K562 (cell line): ENCODE data around the gene GFRA1. TPM values are rescaled to one million over a fixed set of nuclear protein-coding genes. Genes with fewer than 3 reads are reported as not detected.

ENCODE experiments used
- ATAC-seq: fragments of 200-7000 bp; cut with Tn5 transposase; 3 replicates; pipeline ENCODE4 v1.9.1; 2020; ENCODE audit warnings: moderate library complexity
- BruUV-seq: library from RNA; stranded (reverse); fragments of 400-500 nt; replicated peaks from 2 replicates; lab custom pipeline; 2021; lab: Mats Ljungman, UMichigan
- CTCF ChIA-PET: fragments of 300-600 bp; formaldehyde crosslinking; extraction: SDS; loops from one replicate; lab custom pipeline; 2021; ENCODE audit warnings: low intra/inter-chr PET ratio; lab: Yijun Ruan, JAX
- POLR2A ChIA-PET: fragments of 300-600, 350-650 bp; sonication (Branson Sonifier 250); formaldehyde crosslinking; extraction: SDS; loops from one replicate; lab custom pipeline; 2021; ENCODE audit warnings: antibody characterized with exemption, inconsistent platforms; lab: Yijun Ruan, JAX
- DNase-seq, 4 experiments: peaks; one replicate each; pipeline versions ENCODE4 v3.0.0 to v3.0.0-alpha.2; 2011 to 2018; ENCODE audit warnings: low spot score in 3 of 4, mixed read lengths in 3 of 4; ENCODE audit errors: extremely low read depth in 1 of 4
- FAIRE-seq: peaks from 2 replicates; lab custom pipeline; 2011; peaks lifted over from hg19 to GRCh38; lab: Jason Lieb, UNC
- H2AFZ ChIP-seq: 2 replicates; pipeline ENCODE4 v1.6.0; 2011; ENCODE audit warnings: low read depth, low read length, control low read depth, inconsistent platforms
- H3K27ac ChIP-seq: fragments of 200-600 bp; 3 replicates; pipeline ENCODE4 v1.8.0; 2011; ENCODE audit warnings: low read depth, mild to moderate bottlenecking, control low read depth, inconsistent platforms, low read length, moderate library complexity, mixed read lengths; ENCODE audit errors: extremely low read depth
- H3K27me3 ChIP-seq, 2 experiments: fragments of 300-600 bp in 1 of 2; 2 replicates in 1 of 2; 3 replicates in 1 of 2; pipeline versions ENCODE4 v1.6.0 to v1.8.0; 2011; ENCODE audit warnings: inconsistent platforms in 2 of 2, low read length in 2 of 2, mild to moderate bottlenecking in 1 of 2, mixed read lengths in 1 of 2, moderate library complexity in 1 of 2; ENCODE audit not compliant: control insufficient read depth in 2 of 2, insufficient read depth in 2 of 2
- H3K36me3 ChIP-seq: fragments of 300-600 bp; 3 replicates; pipeline ENCODE4 v1.8.0; 2011; ENCODE audit warnings: mild to moderate bottlenecking, low read length, inconsistent platforms; ENCODE audit not compliant: control insufficient read depth, insufficient read depth
- H3K4me1 ChIP-seq, 2 experiments: fragments of 200-600 bp in 1 of 2; replicated peaks in 1 of 2; 2 replicates in 1 of 2; 3 replicates in 1 of 2; pipeline versions ENCODE4 v1.5.1 to v1.8.0; 2011; ENCODE audit warnings: inconsistent platforms in 2 of 2, low read length in 2 of 2, mild to moderate bottlenecking in 1 of 2, mixed read lengths in 1 of 2, moderate library complexity in 1 of 2; ENCODE audit not compliant: control insufficient read depth in 2 of 2, insufficient read depth in 2 of 2
- H3K4me2 ChIP-seq: 2 replicates; pipeline ENCODE4 v1.6.1; 2011; ENCODE audit warnings: low read length, control low read depth, inconsistent platforms, mixed read lengths; ENCODE audit not compliant: insufficient read depth
- H3K4me3 ChIP-seq: fragments of 200-600 bp; sonication (generic), shearing (Covaris generic); 2 replicates; pipeline ENCODE4 v1.5.1; 2016; ENCODE audit warnings: control low read depth, inconsistent platforms
- H3K79me2 ChIP-seq: fragments of 200-600 bp; 3 replicates; pipeline ENCODE4 v1.8.0; 2011; ENCODE audit warnings: low read length, inconsistent platforms; ENCODE audit not compliant: control insufficient read depth, insufficient read depth
- H3K9ac ChIP-seq, 2 experiments: 2 replicates each; pipeline versions ENCODE4 v1.6.0 to v1.6.1; 2011; ENCODE audit warnings: low read depth in 2 of 2, low read length in 2 of 2, control low read depth in 1 of 2, inconsistent platforms in 1 of 2, mild to moderate bottlenecking in 1 of 2, mixed read lengths in 1 of 2; ENCODE audit not compliant: insufficient read depth in 1 of 2
- H3K9me1 ChIP-seq: one replicate; pipeline ENCODE4 v1.6.0; 2011; ENCODE audit warnings: inconsistent platforms, mild to moderate bottlenecking, low read length, moderate library complexity; ENCODE audit not compliant: control insufficient read depth, insufficient read depth
- H3K9me3 ChIP-seq: replicated peaks from 2 replicates; pipeline ENCODE4 v1.5.1; 2011; ENCODE audit warnings: low read depth, low read length, inconsistent platforms; ENCODE audit not compliant: control insufficient read depth, insufficient read depth
- H4K20me1 ChIP-seq: replicated peaks from 2 replicates; pipeline ENCODE4 v1.6.1; 2011; ENCODE audit warnings: low read length, inconsistent platforms, mixed read lengths; ENCODE audit not compliant: control insufficient read depth, insufficient read depth
- CC2D1A ChIP-seq: fragments of 450-650 bp; IDR thresholded peaks from 2 replicates; pipeline ENCODE4 v1.6.1; 2017; ENCODE audit warnings: mild to moderate bottlenecking
- CHD1 ChIP-seq: fragments of 200-600 bp; sonication (generic); IDR thresholded peaks from one replicate; pipeline ENCODE4 v1.6.1; 2012; ENCODE audit warnings: mild to moderate bottlenecking, moderate library complexity, low read length, inconsistent platforms
- GTF2A2 ChIP-seq: IDR thresholded peaks from 2 replicates; pipeline ENCODE4 v1.6.1; 2016; ENCODE audit warnings: mild to moderate bottlenecking, missing genetic modification characterization, missing compliant biosample characterization
- MCM7 ChIP-seq, 2 experiments: fragments of 450-650 bp; IDR thresholded peaks; 2 replicates each; pipeline ENCODE4 v1.6.1; 2016 to 2018
- SIN3B ChIP-seq: fragments of 450-650 bp; IDR thresholded peaks from 2 replicates; pipeline ENCODE4 v1.6.1; 2017; ENCODE audit warnings: low read depth, mild to moderate bottlenecking, moderate library complexity
- SMARCA5 ChIP-seq: fragments of 450-650 bp; IDR thresholded peaks from 2 replicates; pipeline ENCODE4 v1.6.1; 2016
- TAF1 ChIP-seq: IDR thresholded peaks from 2 replicates; pipeline ENCODE4 v1.6.1; 2011; ENCODE audit warnings: mild to moderate bottlenecking, low read length, moderate library complexity; ENCODE audit not compliant: insufficient read depth, control insufficient read depth, severe bottlenecking; ENCODE audit errors: extremely low read depth
- TAF9B ChIP-seq: fragments of 450-650 bp; IDR thresholded peaks from 2 replicates; pipeline ENCODE4 v1.6.1; 2018; ENCODE audit warnings: mild to moderate bottlenecking; ENCODE audit not compliant: partially characterized antibody
- ZC3H4 ChIP-seq: sonication (generic); formaldehyde crosslinking; IDR thresholded peaks from 2 replicates; pipeline ENCODE4 v1.9.0; 2021; ENCODE audit warnings: missing genetic modification reagents, borderline replicate concordance
- ZFP1 ChIP-seq: fragments of 450-650 bp; formaldehyde crosslinking; IDR thresholded peaks from 2 replicates; pipeline ENCODE4 v1.4.0; 2020; ENCODE audit warnings: mild to moderate bottlenecking, mixed read lengths
- WGBS: fragments of 100-300 bp; shearing (Covaris generic); methylation state at CpG from one replicate; pipeline ENCODE4 v1.1.6; 2016; ENCODE audit warnings: low coverage, mixed read lengths; ENCODE audit not compliant: insufficient coverage; ENCODE audit errors: missing lambda C conversion rate; 5-methylcytosine and 5-hydroxymethylcytosine counted together
- in situ Hi-C: fragments of 300-500 bp; cut with MboI; formaldehyde crosslinking; loops from 4 replicates; pipeline ENCODE4 v1.15.0; 2018; ENCODE audit warnings: inconsistent platforms, mixed read lengths
- intact Hi-C: fragments of 100-400 bp; cut with micrococcal nuclease; formaldehyde crosslinking; loops from 2 replicates; pipeline ENCODE4 v1.14.2; 2022
- polyA plus RNA-seq, 8 experiments: library from polyadenylated mRNA; depleted of rRNA in 4 of 8; stranded (reverse) in 5 of 8; unstranded in 3 of 8; fragments of >200 nt; fragmentation: Nextera tagmentation in 2 of 8; fragmentation: Illumina TruSeq in 1 of 8; extraction: Ambion mirVana in 2 of 8; extraction: Trizol in 1 of 8; gene quantifications; 2 replicates each; pipeline versions ENCODE4 v1.2.1 to v1.2.3, GENCODE V29; 2011 to 2014; ENCODE audit warnings: inconsistent platforms in 1 of 8, missing spikeins in 1 of 8
- total RNA-seq, 7 experiments: library from RNA; depleted of rRNA in 6 of 7; stranded (reverse); fragments of >200 nt in 6 of 7; fragmentation: Illumina TruSeq in 2 of 7; extraction: Trizol in 2 of 7; gene quantifications; 2 replicates each; pipeline versions ENCODE4 v1.2.1 to v1.2.3, GENCODE V29; 2011 to 2021; ENCODE audit warnings: low replicate concordance in 1 of 7
- TF ChIP-seq, protein P1 (sequence below): fragments of 250-450 bp; sonication (Bioruptor Pico); IDR thresholded peaks from 2 replicates; pipeline ENCODE4 v1.8.0; 2022; ENCODE audit warnings: moderate library complexity, mild to moderate bottlenecking, inconsistent platforms
- TF ChIP-seq, protein P2 (sequence below): sonication (generic); formaldehyde crosslinking; IDR thresholded peaks from 2 replicates; pipeline ENCODE4 v1.8.0; 2023; ENCODE audit warnings: mild to moderate bottlenecking, missing genetic modification reagents

GFRA1 gene
- total and polyA plus RNA-seq, 9 of the 15 experiments (the other 6 are each of a cell fraction or from before 2014, with no cell fraction given), result 0.04 TPM; not detected in 8

DNA sequence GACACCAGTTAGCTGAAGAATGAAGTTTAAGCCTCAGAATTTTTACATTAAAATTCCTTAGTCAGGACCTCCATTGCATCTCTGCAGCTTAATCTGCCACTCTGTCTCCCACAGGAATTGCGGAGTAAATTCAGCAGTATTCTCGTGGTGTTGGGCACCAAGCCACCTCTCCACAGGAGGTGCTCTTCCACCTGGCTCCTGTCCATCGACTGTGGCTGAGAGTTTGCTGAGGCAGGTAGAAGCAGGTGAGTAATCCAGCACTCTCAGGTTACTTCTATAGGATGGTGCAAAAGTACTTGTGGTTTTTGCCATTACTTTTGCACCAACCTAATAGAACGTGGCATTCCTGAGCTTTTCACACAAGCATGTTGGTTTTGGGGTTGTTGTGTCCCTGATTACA lies 134.1 kb downstream of the GFRA1 start:
- ATAC-seq (no peak), FAIRE-seq (no peak), DNase-seq (no peak)
- Histone ChIP-seq H3K27me3 (no peaks in the 10 kb centered on the region), H3K4me2 (no peak overlapping the region), H3K9me3 (no peaks in the 10 kb centered on the region), H3K9me1 (no peaks in the 10 kb centered on the region), H3K9ac (no peak overlapping the region), H4K20me1 (no peaks in the 10 kb centered on the region), H3K36me3 (no peaks in the 10 kb centered on the region), H3K79me2 (no peaks in the 10 kb centered on the region), H3K4me3 (no peak overlapping the region), H3K4me1 (no peaks in the 10 kb centered on the region), H3K27ac (no peak overlapping the region), H2AFZ (no peak overlapping the region)
- in situ Hi-C loops, result no loop called here
- ChIA-PET CTCF (no interaction called here), POLR2A (interaction anchor here (0.8 kb wide), 1 partner anchor 10 kb away, joined by 3 read pairs; no protein-coding TSS in a partner anchor)
- no peak for TF ChIP-seq TAF1
- TF ChIP-seq TAF9B, result no peak
- TF ChIP-seq ZC3H4, result no peak
- TF ChIP-seq SIN3B, result no peak
- TF ChIP-seq CHD1, result no peak
- TF ChIP-seq SMARCA5, result no peak
- TF ChIP-seq MCM7 (IDR thresholded peaks at IDR 0.05), result no peak
- no peak for TF ChIP-seq CC2D1A
- intact Hi-C loops, result no loop called here
- no TSS peak for BruUV-seq
- WGBS, result 0% methylated on average over 4 of the region's 4 CpGs

DNA sequence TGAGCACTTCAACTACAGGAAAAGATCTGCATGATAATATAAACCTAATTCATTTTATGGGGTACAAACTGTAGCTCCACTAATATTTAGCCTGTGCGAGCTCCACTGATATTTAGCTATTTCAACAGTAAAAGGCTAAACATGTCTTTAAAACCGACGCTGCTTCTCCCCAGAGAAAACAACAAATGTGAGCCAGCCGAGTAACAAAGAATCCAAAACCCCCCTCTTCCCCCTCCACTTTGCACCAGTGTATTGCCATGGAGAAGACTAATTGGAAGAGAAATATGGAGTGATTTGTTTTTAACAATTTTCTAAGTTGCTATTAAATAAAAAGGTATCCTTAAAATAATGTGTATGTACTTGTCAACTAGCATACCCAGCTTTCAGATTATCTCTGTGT lies 136.7 kb downstream of the GFRA1 start:
- CTCF ChIA-PET, result no interaction called here
- no peaks in the 10 kb centered on the region for H3K27me3 ChIP-seq
- H3K9ac ChIP-seq, result no peak overlapping the region
- FAIRE-seq (no peak), ATAC-seq (no peak), DNase-seq (no peak)
- no peak overlapping the region for H3K27ac ChIP-seq
- no peaks in the 10 kb centered on the region for H3K9me1 ChIP-seq
- TF ChIP-seq, protein P1, sequence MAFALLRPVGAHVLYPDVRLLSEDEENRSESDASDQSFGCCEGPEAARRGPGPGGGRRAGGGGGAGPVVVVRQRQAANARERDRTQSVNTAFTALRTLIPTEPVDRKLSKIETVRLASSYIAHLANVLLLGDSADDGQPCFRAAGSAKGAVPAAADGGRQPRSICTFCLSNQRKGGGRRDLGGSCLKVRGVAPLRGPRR (CRISPR knock-in tag), result no peak
- TF ChIP-seq, protein P2, sequence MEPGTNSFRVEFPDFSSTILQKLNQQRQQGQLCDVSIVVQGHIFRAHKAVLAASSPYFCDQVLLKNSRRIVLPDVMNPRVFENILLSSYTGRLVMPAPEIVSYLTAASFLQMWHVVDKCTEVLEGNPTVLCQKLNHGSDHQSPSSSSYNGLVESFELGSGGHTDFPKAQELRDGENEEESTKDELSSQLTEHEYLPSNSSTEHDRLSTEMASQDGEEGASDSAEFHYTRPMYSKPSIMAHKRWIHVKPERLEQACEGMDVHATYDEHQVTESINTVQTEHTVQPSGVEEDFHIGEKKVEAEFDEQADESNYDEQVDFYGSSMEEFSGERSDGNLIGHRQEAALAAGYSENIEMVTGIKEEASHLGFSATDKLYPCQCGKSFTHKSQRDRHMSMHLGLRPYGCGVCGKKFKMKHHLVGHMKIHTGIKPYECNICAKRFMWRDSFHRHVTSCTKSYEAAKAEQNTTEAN (CRISPR knock-in tag), result no peak
- TF ChIP-seq ZFP1 (CRISPR knock-in tag) (no peak), SMARCA5 (no peak), GTF2A2 (tag) (no peak)
- WGBS, result 0% methylated on average over 3 of the region's 4 CpGs
- POLR2A ChIA-PET, result no interaction called here
- H3K9me3 ChIP-seq, result no peaks in the 10 kb centered on the region
- no peak overlapping the region for H3K4me3 ChIP-seq
- no peak overlapping the region for H3K4me2 ChIP-seq
- H4K20me1 ChIP-seq, result no peaks in the 10 kb centered on the region
- no peaks in the 10 kb centered on the region for H3K36me3 ChIP-seq
- in situ Hi-C loops, result no loop called here
- BruUV-seq, result no TSS peak
- H2AFZ ChIP-seq, result no peak overlapping the region
- intact Hi-C loops, result no loop called here
- no peaks in the 10 kb centered on the region for H3K79me2 ChIP-seq
- no peaks in the 10 kb centered on the region for H3K4me1 ChIP-seq
